Peyer's patch (tissue), 4 donors: ENCODE data around the gene ANXA9. TPM values are rescaled to one million over a fixed set of nuclear protein-coding genes. Genes with fewer than 3 reads are reported as not detected.

Source experiments
- DNase-seq, 3 donors: peaks; one replicate each; pipeline ENCODE4 v3.0.0-alpha.2; 2017 to 2019
- H3K27ac ChIP-seq, 4 donors: fragments of 200-600 bp; sonication (generic); one replicate each; pipeline ENCODE4 v1.5.1; 2016 to 2019
- H3K27me3 ChIP-seq, 2 donors: fragments of 200-600 bp; sonication (generic); one replicate each; pipeline ENCODE4 v1.5.1; 2019
- H3K36me3 ChIP-seq, 3 donors: fragments of 200-600 bp; sonication (generic); one replicate each; pipeline ENCODE4 v1.5.1; 2016 to 2019
- H3K4me1 ChIP-seq, 4 donors: fragments of 200-600 bp; sonication (generic); one replicate each; pipeline ENCODE4 v1.5.1; 2016 to 2019
- H3K4me3 ChIP-seq, 4 donors: fragments of 200-600 bp; sonication (generic); 1 replicate in 3 of 4; 2 replicates in 1 of 4; pipeline ENCODE4 v1.5.1; 2016 to 2019; ENCODE audit warnings: mild to moderate bottlenecking in 1 of 4
- H3K9me3 ChIP-seq, 4 donors: fragments of 200-600 bp; sonication (generic); one replicate each; pipeline ENCODE4 v1.5.1; 2016 to 2019; ENCODE audit warnings: mild to moderate bottlenecking in 1 of 4
- POLR2A ChIP-seq, 2 donors: fragments of 450-650 bp; IDR thresholded peaks; one replicate each; pipeline ENCODE4 v1.5.1; 2017; ENCODE audit warnings: antibody characterized with exemption in 2 of 2, mild to moderate bottlenecking in 2 of 2, moderate library complexity in 2 of 2
- total RNA-seq, 4 donors: library from RNA; depleted of rRNA; stranded (reverse); fragments of >200 nt; gene quantifications; one replicate each; pipeline ENCODE4 v1.1.0, GENCODE V29; 2016
- TF ChIP-seq, protein P1 (sequence below), 6 experiments: fragments of 450-650 bp in 4 of 6; fragments of 200-600 bp in 2 of 6; sonication (generic) in 1 of 6; IDR thresholded peaks; one replicate each; pipeline ENCODE4 v1.5.1; 2017 to 2019; ENCODE audit warnings: antibody characterized with exemption in 6 of 6, mild to moderate bottlenecking in 3 of 6, moderate library complexity in 1 of 6

Gene ANXA9
- total RNA-seq, 4 donors from 2014 or later: 0.67 to 1.7 TPM; not detected in 2

- no peak for DNase-seq
- no peak overlapping the region for H3K4me3 ChIP-seq
These were observed 16.1 kb upstream of the ANXA9 start for GRCh38 chr1:150966011-150966410.

GRCh38 chr1:150967936-150968335 is 14.2 kb upstream of the ANXA9 start:
- H3K36me3 ChIP-seq: peaks cover 0 to 62% (median 9%) of the 10 kb centered on the region in 3 donors
- no peaks in the 10 kb centered on the region for H3K27me3 ChIP-seq
- peaks cover 5 to 33% (median 14%) of the 10 kb centered on the region in 4 donors for H3K4me1 ChIP-seq
- H3K9me3 ChIP-seq: no peaks in the 10 kb centered on the region
- peak in 1 of 3 donors; percentile 36 for DNase-seq
- no peak for TF ChIP-seq POLR2A (IDR thresholded peaks at IDR 0.05)
- TF ChIP-seq, protein P1, sequence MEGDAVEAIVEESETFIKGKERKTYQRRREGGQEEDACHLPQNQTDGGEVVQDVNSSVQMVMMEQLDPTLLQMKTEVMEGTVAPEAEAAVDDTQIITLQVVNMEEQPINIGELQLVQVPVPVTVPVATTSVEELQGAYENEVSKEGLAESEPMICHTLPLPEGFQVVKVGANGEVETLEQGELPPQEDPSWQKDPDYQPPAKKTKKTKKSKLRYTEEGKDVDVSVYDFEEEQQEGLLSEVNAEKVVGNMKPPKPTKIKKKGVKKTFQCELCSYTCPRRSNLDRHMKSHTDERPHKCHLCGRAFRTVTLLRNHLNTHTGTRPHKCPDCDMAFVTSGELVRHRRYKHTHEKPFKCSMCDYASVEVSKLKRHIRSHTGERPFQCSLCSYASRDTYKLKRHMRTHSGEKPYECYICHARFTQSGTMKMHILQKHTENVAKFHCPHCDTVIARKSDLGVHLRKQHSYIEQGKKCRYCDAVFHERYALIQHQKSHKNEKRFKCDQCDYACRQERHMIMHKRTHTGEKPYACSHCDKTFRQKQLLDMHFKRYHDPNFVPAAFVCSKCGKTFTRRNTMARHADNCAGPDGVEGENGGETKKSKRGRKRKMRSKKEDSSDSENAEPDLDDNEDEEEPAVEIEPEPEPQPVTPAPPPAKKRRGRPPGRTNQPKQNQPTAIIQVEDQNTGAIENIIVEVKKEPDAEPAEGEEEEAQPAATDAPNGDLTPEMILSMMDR (IDR thresholded peaks at IDR 0.05): no peak
- no peak overlapping the region for H3K4me3 ChIP-seq
- no peak overlapping the region for H3K27ac ChIP-seq

More at GRCh38 chr1:150966011-150966410, 16.1 kb upstream of the ANXA9 start:
- Histone ChIP-seq H3K36me3 (peaks cover 0 to 77% (median 9%) of the 10 kb centered on the region in 3 donors), H3K4me1 (peaks cover 0 to 14% (median 0%) of the 10 kb centered on the region in 4 donors), H3K9me3 (no peaks in the 10 kb centered on the region), H3K27me3 (no peaks in the 10 kb centered on the region), H3K27ac (no peak overlapping the region)
- no peak for TF ChIP-seq POLR2A (IDR thresholded peaks at IDR 0.05)
- TF ChIP-seq, protein P1 (IDR thresholded peaks at IDR 0.05): no peak

GRCh38 chr1:150968491-150968890 is 13.6 kb upstream of the ANXA9 start:
- H3K27me3 ChIP-seq: no peaks in the 10 kb centered on the region
- DNase-seq: peak in 1 of 3 donors; percentile 32
- no peaks in the 10 kb centered on the region for H3K9me3 ChIP-seq
- no peak for TF ChIP-seq POLR2A (IDR thresholded peaks at IDR 0.05)
- TF ChIP-seq, protein P1 (IDR thresholded peaks at IDR 0.05): no peak
- no peak overlapping the region for H3K27ac ChIP-seq
- H3K36me3 ChIP-seq: peaks cover 0 to 56% (median 9%) of the 10 kb centered on the region in 3 donors
- peaks cover 5 to 38% (median 19%) of the 10 kb centered on the region in 4 donors for H3K4me1 ChIP-seq
- no peak overlapping the region for H3K4me3 ChIP-seq

GRCh38 chr1:150969626-150970025 is 12.5 kb upstream of the ANXA9 start:
- H3K9me3 ChIP-seq: no peaks in the 10 kb centered on the region
- TF ChIP-seq, protein P1 (IDR thresholded peaks at IDR 0.05): no peak
- no peak for TF ChIP-seq POLR2A (IDR thresholded peaks at IDR 0.05)
- H3K27ac ChIP-seq: no peak overlapping the region
- H3K4me1 ChIP-seq: peaks cover 5 to 39% (median 21%) of the 10 kb centered on the region in 4 donors
- no peak overlapping the region for H3K4me3 ChIP-seq
- peak in 1 of 3 donors; percentile 11 for DNase-seq
- peaks cover 0 to 45% (median 9%) of the 10 kb centered on the region in 3 donors for H3K36me3 ChIP-seq
- H3K27me3 ChIP-seq: no peaks in the 10 kb centered on the region

GRCh38 chr1:150970808-150971582 is 11.1 kb upstream of the ANXA9 start:
- peaks cover 5 to 39% (median 22%) of the 10 kb centered on the region in 4 donors for H3K4me1 ChIP-seq

More at GRCh38 chr1:150970808-150971582, 11.1 kb upstream of the ANXA9 start:
- peak; percentile 35 to 68 for TF ChIP-seq POLR2A (IDR thresholded peaks at IDR 0.05)
- TF ChIP-seq, protein P1 (IDR thresholded peaks at IDR 0.05): no peak
- H3K4me3 ChIP-seq: peak overlapping the region in 2 of 4 donors; percentile 69 to 97
- H3K36me3 ChIP-seq: peaks cover 0 to 31% (median 9%) of the 10 kb centered on the region in 3 donors
- H3K9me3 ChIP-seq: no peaks in the 10 kb centered on the region
- DNase-seq: peak; percentile 37 to 91 (median 86)
- no peaks in the 10 kb centered on the region for H3K27me3 ChIP-seq
- H3K27ac ChIP-seq: peak overlapping the region; percentile 91 to 98 (median 94)
